Parietal lobe (tissue), 2 donors: ENCODE data around the gene ANKRD18A. TPM values are rescaled to one million over a fixed set of nuclear protein-coding genes. Genes with fewer than 3 reads are reported as not detected.

Source experiments
- small RNA-seq: library from RNA; depleted of rRNA; stranded (forward); fragments of <200 nt; gene quantifications from one replicate; pipeline ENCODE3, GENCODE V24; 2014; ENCODE audit warnings: low replicate concordance
- total RNA-seq: library from RNA; depleted of rRNA; stranded (reverse); fragments of >200 nt; gene quantifications from one replicate; pipeline ENCODE4 v1.2.3, GENCODE V29; 2014

The ANKRD18A gene
- 8.1 TPM for total RNA-seq

DNA sequence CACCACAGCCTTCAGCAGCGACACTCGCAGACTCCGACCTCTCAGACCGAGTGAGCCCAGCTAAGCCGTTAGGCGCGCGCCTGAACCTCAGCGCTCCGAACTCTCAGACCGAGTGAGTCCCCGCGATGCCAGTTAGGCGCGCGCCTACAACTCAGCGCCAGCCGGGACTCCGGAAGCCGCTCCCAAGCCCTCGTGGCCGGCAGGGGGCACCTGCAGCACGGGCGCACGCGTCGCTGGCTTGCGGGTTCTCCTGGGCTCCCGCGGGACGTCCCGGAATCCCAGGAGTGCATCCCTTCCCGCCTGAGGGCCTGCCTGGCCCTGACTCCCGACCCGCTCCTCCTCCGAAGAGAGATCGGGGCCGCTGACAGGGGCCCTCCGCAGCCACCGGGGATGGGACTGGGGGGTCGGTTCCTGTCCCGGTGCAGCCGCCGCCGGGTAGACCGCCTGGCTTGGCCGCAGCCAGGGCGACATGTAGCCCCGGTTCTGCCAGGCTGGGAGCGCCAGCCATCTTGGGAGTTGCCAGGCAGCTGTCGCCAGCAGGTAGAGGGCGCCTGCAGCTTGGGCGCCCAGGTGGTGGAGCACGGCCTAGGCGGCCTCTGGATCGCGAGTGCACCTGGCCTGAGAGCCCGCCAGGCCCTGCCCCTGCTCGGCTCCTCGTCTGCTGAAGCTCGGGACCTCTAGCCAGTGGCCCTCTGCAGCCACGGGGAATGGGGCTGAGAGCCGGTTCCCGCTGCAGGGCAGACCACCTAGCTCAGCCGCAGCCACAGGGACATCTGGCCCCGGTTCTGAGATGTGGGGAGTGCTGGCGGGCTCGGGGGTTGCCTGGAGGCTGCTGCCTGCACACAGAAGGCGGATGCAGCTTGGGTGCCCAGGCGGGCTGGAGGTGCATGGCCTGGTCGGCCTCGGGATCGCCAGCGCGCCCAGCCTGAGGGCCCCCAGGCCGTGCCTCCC is at the start of gene ANKRD18A:
TSS of gene ANKRD18A (minus strand) at position 114 of the 951 bp plus-strand sequence. CDS start 311 bp downstream, outside the sequence.

Small RNA genes within 50 kb of the gene (small RNA-seq; reads per million reads assigned to genes)
- gene AL390726.1 (not detected), gene AL390726.2 (not detected), gene AL390726.3 (not detected), gene AL390726.4 (not detected), gene AL390726.5 (not detected)

Other genes starting within 250 kb of the ANKRD18A start
- 10.3 TPM for gene ALDH1B1, start 227.9 kb downstream of the ANKRD18A start, total RNA-seq
- 90.5 TPM for gene IGFBPL1, start 196.1 kb downstream of the ANKRD18A start, total RNA-seq
- not detected for gene FAM240B, start 99.5 kb upstream of the ANKRD18A start, total RNA-seq